Pancreas (tissue), 10 donors: ENCODE measurements around the gene CFAP100. TPM values are rescaled to one million over a fixed set of nuclear protein-coding genes. Genes with fewer than 3 reads are reported as not detected.
A peak's percentile ranks its signal among the peaks of the same experiment; 100 is the strongest.

Source experiments
- ATAC-seq, 4 donors: fragments of 200-7000 bp; cut with Tn5 transposase; one replicate each; pipeline versions ENCODE4 v1.8.0 to v1.9.1; 2020; ENCODE audit warnings: mild to moderate bottlenecking in 4 of 4, moderate library complexity in 4 of 4
- DNase-seq, 6 donors: peaks; one replicate each; pipeline ENCODE4 v3.0.0-alpha.2; 2020
- FAIRE-seq: peaks from 2 replicates; lab custom pipeline; 2012; peaks lifted over from hg19 to GRCh38; lab: Jason Lieb, UNC
- H3K27ac ChIP-seq, 4 donors: fragments of 200-600 bp; sonication (generic); 1 replicate in 3 of 4; 2 replicates in 1 of 4; pipeline versions ENCODE4 v1.5.0 to v1.8.0; 2020
- H3K27me3 ChIP-seq, 4 donors: fragments of 200-600 bp; one replicate each; pipeline ENCODE4 v1.8.0; 2021
- H3K36me3 ChIP-seq, 3 donors: fragments of 200-600 bp; sonication (generic) in 1 of 3; one replicate each; pipeline versions ENCODE4 v1.5.0 to v1.8.0; 2020 to 2021
- H3K4me1 ChIP-seq, 3 donors: fragments of 200-600 bp; one replicate each; pipeline ENCODE4 v1.8.0; 2021
- H3K4me3 ChIP-seq, 4 donors: fragments of 200-600 bp; sonication (generic) in 2 of 4; one replicate each; pipeline versions ENCODE4 v1.5.0 to v1.8.0; 2020 to 2021
- H3K9me3 ChIP-seq, 4 donors: fragments of 200-600 bp; one replicate each; pipeline ENCODE4 v1.8.0; 2021
- CTCF ChIP-seq, 4 donors: fragments of 200-600 bp; sonication (generic) in 3 of 4; IDR thresholded peaks; one replicate each; pipeline versions ENCODE4 v1.5.0 to v1.8.0; 2021; ENCODE audit warnings: antibody characterized with exemption in 4 of 4
- WGBS, 2 donors: extraction: QIAGEN DNeasy Blood & Tissue Kit; methylation state at CpG; one replicate each; pipeline ENCODE4 v1.1.7; 2013; 5-methylcytosine and 5-hydroxymethylcytosine counted together
- intact Hi-C, 3 donors: fragments of 100-400 bp; cut with DNase I; formaldehyde crosslinking; loops; one replicate each; pipeline versions ENCODE4 v1.11.1 to v1.14.2; 2022
- polyA plus RNA-seq, 2 donors: library from polyadenylated mRNA; stranded (reverse); fragments of 200-250 nt; gene quantifications; one replicate each; pipeline ENCODE4 v1.2.3, GENCODE V29; 2013
- total RNA-seq, 6 donors: library from RNA; stranded (reverse); fragmentation: NEBNext Ultra II Directional in 4 of 6; extraction: Animal tissue kit (Norgen Biotek cat#: 25700) in 4 of 6; gene quantifications; one replicate each; pipeline versions ENCODE4 v1.2.1 to v1.2.4, GENCODE V29; 2021 to 2023
- donor health status: healthy with polysubstance abuse.
- donor health status: DM: no; HTN: no; CAD: no; lungs with moderate emphysema.
- donor health status: DM: no; HTN: no; CAD: no.
- donor health status: control.
- donor health status: control.
- donor health status: Bipolar disorder and iron deficiency.
- donor health status: DM: yes; HTN: yes; CAD: no.
- donor health status: DM: no; HTN: no; CAD: no.
- donor health status: DM: no; HTN: no; CAD: no.
- donor health status: DM: yes; HTN: yes; CAD: no.

CFAP100 gene
- total and polyA plus RNA-seq, 8 donors, result not detected

GRCh38 chr3:126464997-126465396 is 70.3 kb downstream of the CFAP100 start:
- no peak for FAIRE-seq
- no peak for TF ChIP-seq CTCF (IDR thresholded peaks at IDR 0.05)
- Histone ChIP-seq H3K9me3 (no peaks in the 10 kb centered on the region), H3K27ac (peak overlapping the region; percentile 23 to 77 (median 60)), H3K36me3 (peaks cover 3 to 56% (median 43%) of the 10 kb centered on the region in 3 donors), H3K27me3 (no peaks in the 10 kb centered on the region), H3K4me1 (peaks cover 25 to 69% (median 42%) of the 10 kb centered on the region in 3 donors), H3K4me3 (no peak overlapping the region)
- peak; percentile 19 to 62 (median 42) for ATAC-seq
- WGBS, 2 donors, result 57 to 61% methylated on average over 8 to 11 of the region's 11 CpGs
- peak in 4 of 6 donors; percentile 55 to 61 (median 58) for DNase-seq
- intact Hi-C loops, result no loop called here

DNA sequence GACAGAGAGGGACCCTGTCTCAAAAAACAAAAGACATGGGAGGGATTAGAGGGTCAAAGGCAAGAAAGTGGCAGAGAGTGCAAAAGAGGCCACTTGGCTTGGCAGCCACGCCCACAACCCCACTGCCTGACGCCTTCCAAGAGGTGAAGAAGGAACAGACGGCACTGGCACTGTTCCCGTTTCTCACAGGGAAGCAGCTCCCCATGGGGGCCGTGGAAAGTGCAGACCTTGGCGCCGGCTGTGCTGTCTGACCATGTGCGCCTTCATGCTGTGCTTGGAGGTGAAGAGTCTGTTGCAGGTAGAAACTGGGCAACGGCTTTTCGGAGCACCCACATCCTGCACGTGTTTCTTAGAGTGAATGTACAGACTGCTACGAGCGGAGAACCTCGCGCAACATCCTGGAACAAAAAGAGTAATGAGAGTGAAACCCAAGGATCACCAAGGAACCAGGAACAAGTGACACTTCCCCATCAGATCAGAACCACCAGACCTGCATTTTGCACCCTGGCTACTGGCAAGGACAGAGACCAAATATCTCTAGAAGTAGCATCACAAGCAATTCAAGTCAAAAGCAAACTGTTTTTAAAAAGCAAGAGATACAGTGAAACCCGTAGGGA is 71.3 kb downstream of the CFAP100 start:
- Histone ChIP-seq H3K27ac (peak overlapping the region in 3 of 4 donors; percentile 49 to 77 (median 70)), H3K4me1 (peaks cover 18 to 58% (median 33%) of the 10 kb centered on the region in 3 donors), H3K9me3 (no peaks in the 10 kb centered on the region), H3K27me3 (no peaks in the 10 kb centered on the region), H3K4me3 (no peak overlapping the region), H3K36me3 (peaks cover 3 to 64% (median 46%) of the 10 kb centered on the region in 3 donors)
- 46 to 52% methylated on average over 16 of the region's 16 CpGs for WGBS, 2 donors
- intact Hi-C loops, result no loop called here
- FAIRE-seq (no peak), DNase-seq (peak in 5 of 6 donors; percentile 59 to 83 (median 64)), ATAC-seq (peak; percentile 11 to 59 (median 41))
- no peak for TF ChIP-seq CTCF (IDR thresholded peaks at IDR 0.05)

GRCh38 chr3:126466886-126467610 is 72.3 kb downstream of the CFAP100 start:
- WGBS, 2 donors, result 70 to 72% methylated on average over 19 of the region's 19 CpGs
- Histone ChIP-seq H3K36me3 (peaks cover 0 to 54% (median 49%) of the 10 kb centered on the region in 3 donors), H3K27ac (peak overlapping the region in 2 of 4 donors; percentile 70 to 77), H3K4me1 (peaks cover 20 to 59% (median 41%) of the 10 kb centered on the region in 3 donors), H3K9me3 (no peaks in the 10 kb centered on the region), H3K4me3 (no peak overlapping the region), H3K27me3 (no peaks in the 10 kb centered on the region)
- TF ChIP-seq CTCF (IDR thresholded peaks at IDR 0.05), result no peak
- DNase-seq (peak in 1 of 6 donors; percentile 33), ATAC-seq (peak in 1 of 4 donors; percentile 2), FAIRE-seq (no peak)
- intact Hi-C loops, result no loop called here

DNA sequence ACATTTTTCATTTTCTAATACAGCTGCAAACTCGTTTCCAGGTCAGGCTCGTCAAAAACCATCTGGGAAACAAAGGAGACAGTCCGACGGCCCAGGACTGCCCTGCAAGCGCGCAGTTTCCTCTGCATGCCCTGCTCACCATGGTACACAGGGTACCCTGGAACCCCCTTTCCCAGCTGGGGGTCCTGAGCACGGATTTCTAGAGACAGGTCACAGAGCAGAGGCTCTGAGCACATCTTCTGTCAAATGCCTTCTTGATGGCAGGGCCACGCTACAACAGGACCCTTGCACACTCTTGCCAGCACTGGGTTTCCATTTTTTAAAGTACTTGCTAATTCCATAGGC is 72.9 kb downstream of the CFAP100 start:
- H3K4me3 ChIP-seq, result no peak overlapping the region
- H3K27me3 ChIP-seq, result no peaks in the 10 kb centered on the region
- FAIRE-seq (no peak), DNase-seq (peak in 1 of 6 donors; percentile 28), ATAC-seq (no peak)
- no peak overlapping the region for H3K27ac ChIP-seq
- no peak for TF ChIP-seq CTCF (IDR thresholded peaks at IDR 0.05)
- WGBS, 2 donors, result 74 to 80% methylated on average over 8 of the region's 8 CpGs
- peaks cover 22 to 60% (median 42%) of the 10 kb centered on the region in 3 donors for H3K4me1 ChIP-seq
- intact Hi-C loops, result no loop called here
- peaks cover 0 to 52% (median 49%) of the 10 kb centered on the region in 3 donors for H3K36me3 ChIP-seq
- no peaks in the 10 kb centered on the region for H3K9me3 ChIP-seq
